Astrocyte (in vitro differentiated cells and primary cell): ENCODE data around the gene THRA. TPM values are rescaled to one million over a fixed set of nuclear protein-coding genes. Genes with fewer than 3 reads are reported as not detected.
A peak's percentile ranks its signal among the peaks of the same experiment; 100 is the strongest.

ENCODE experiments used
- DNase-seq: peaks from one replicate; pipeline ENCODE4 v3.0.0-alpha.2; 2010; ENCODE audit warnings: low read depth
- FAIRE-seq: peaks from 2 replicates; lab custom pipeline; 2011; peaks lifted over from hg19 to GRCh38; lab: Jason Lieb, UNC
- H2AFZ ChIP-seq: 2 replicates; pipeline ENCODE4 v1.6.0; 2012; ENCODE audit warnings: low read depth, low read length, inconsistent platforms
- H3K27ac ChIP-seq: 2 replicates; pipeline ENCODE4 v1.5.1; 2011; ENCODE audit warnings: low read depth, low read length, inconsistent platforms
- H3K27me3 ChIP-seq: 2 replicates; pipeline ENCODE4 v1.6.0; 2011; ENCODE audit warnings: low read length, inconsistent platforms; ENCODE audit not compliant: insufficient read depth
- H3K36me3 ChIP-seq: 2 replicates; pipeline ENCODE4 v1.5.1; 2011; ENCODE audit warnings: low read length, inconsistent platforms; ENCODE audit not compliant: insufficient read depth
- H3K4me1 ChIP-seq: 2 replicates; pipeline ENCODE4 v1.5.1; 2011; ENCODE audit warnings: low read length, inconsistent platforms; ENCODE audit not compliant: insufficient read depth
- H3K4me2 ChIP-seq: 2 replicates; pipeline ENCODE4 v1.6.0; 2012; ENCODE audit warnings: low read length, inconsistent platforms
- H3K4me3 ChIP-seq: 2 replicates; pipeline ENCODE4 v1.5.1; 2011; ENCODE audit warnings: low read depth, mild to moderate bottlenecking, low read length, inconsistent platforms; ENCODE audit not compliant: insufficient read depth
- H3K79me2 ChIP-seq: 2 replicates; pipeline ENCODE4 v1.6.0; 2012; ENCODE audit warnings: mild to moderate bottlenecking, low read length, inconsistent platforms; ENCODE audit not compliant: insufficient read depth
- H3K9ac ChIP-seq: 2 replicates; pipeline ENCODE4 v1.6.0; 2012; ENCODE audit warnings: mild to moderate bottlenecking, low read length, inconsistent platforms
- H3K9me3 ChIP-seq: 2 replicates; pipeline ENCODE4 v1.5.1; 2012; ENCODE audit warnings: low read depth, mild to moderate bottlenecking, low read length, inconsistent platforms; ENCODE audit not compliant: insufficient read depth
- H4K20me1 ChIP-seq: 2 replicates; pipeline ENCODE4 v1.6.0; 2012; ENCODE audit warnings: low read length, inconsistent platforms; ENCODE audit not compliant: insufficient read depth
- H3K27ac Mint-ChIP-seq: one replicate; pipeline ENCODE4 v1.8.0; 2021; ENCODE audit warnings: mild to moderate bottlenecking, mixed read lengths; ENCODE audit not compliant: unreplicated experiment
- H3K27me3 Mint-ChIP-seq: one replicate; pipeline ENCODE4 v1.8.0; 2021; ENCODE audit warnings: low read depth, mixed read lengths; ENCODE audit not compliant: unreplicated experiment
- H3K36me3 Mint-ChIP-seq: one replicate; pipeline ENCODE4 v1.8.0; 2021; ENCODE audit warnings: low read depth, mixed read lengths; ENCODE audit not compliant: unreplicated experiment
- H3K4me1 Mint-ChIP-seq: one replicate; pipeline ENCODE4 v1.8.0; 2021; ENCODE audit warnings: low read depth, mixed read lengths; ENCODE audit not compliant: unreplicated experiment
- H3K4me3 Mint-ChIP-seq: one replicate; pipeline ENCODE4 v1.8.0; 2021; ENCODE audit warnings: mild to moderate bottlenecking, moderate library complexity, mixed read lengths; ENCODE audit not compliant: unreplicated experiment
- H3K9me3 Mint-ChIP-seq: one replicate; pipeline ENCODE4 v1.8.0; 2021; ENCODE audit warnings: mild to moderate bottlenecking, mixed read lengths; ENCODE audit not compliant: unreplicated experiment
- EZH2 ChIP-seq: IDR thresholded peaks from 2 replicates; pipeline ENCODE4 v1.6.1; 2012; ENCODE audit warnings: mild to moderate bottlenecking, low read length, inconsistent platforms; ENCODE audit not compliant: insufficient read depth
- total RNA-seq: library from RNA; stranded (reverse); gene quantifications from 2 replicates; pipeline ENCODE4 v1.2.1, GENCODE V29; 2021
- TF ChIP-seq, protein P1 (sequence below): IDR thresholded peaks from 2 replicates; pipeline ENCODE4 v1.5.1; 2011; ENCODE audit warnings: low read depth, mild to moderate bottlenecking, inconsistent platforms, low read length, moderate library complexity; ENCODE audit not compliant: insufficient read depth

THRA gene
- total RNA-seq, 1 donor from 2014 or later, result 16.7 TPM

DNA sequence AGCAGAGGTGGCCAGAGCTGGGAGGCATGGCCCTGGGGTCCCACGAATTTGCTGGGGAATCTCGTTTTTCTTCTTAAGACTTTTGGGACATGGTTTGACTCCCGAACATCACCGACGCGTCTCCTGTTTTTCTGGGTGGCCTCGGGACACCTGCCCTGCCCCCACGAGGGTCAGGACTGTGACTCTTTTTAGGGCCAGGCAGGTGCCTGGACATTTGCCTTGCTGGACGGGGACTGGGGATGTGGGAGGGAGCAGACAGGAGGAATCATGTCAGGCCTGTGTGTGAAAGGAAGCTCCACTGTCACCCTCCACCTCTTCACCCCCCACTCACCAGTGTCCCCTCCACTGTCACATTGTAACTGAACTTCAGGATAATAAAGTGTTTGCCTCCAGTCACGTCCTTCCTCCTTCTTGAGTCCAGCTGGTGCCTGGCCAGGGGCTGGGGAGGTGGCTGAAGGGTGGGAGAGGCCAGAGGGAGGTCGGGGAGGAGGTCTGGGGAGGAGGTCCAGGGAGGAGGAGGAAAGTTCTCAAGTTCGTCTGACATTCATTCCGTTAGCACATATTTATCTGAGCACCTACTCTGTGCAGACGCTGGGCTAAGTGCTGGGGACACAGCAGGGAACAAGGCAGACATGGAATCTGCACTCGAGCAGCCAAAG is 45.2 kb upstream of the THRA start:
- H3K36me3 Mint-ChIP-seq, result peaks cover 13% of the 10 kb centered on the region
- Histone ChIP-seq H3K4me3 (no peak overlapping the region), H3K4me1 (peaks cover 40% of the 10 kb centered on the region), H3K27me3 (no peaks in the 10 kb centered on the region), H3K27ac (no peak overlapping the region), H3K9ac (no peak overlapping the region), H4K20me1 (peaks cover 4% of the 10 kb centered on the region), H3K79me2 (no peaks in the 10 kb centered on the region), H3K4me2 (peak overlapping the region; percentile 61), H2AFZ (no peak overlapping the region), H3K9me3 (no peaks in the 10 kb centered on the region), H3K36me3 (peaks cover 7% of the 10 kb centered on the region)
- DNase-seq (no peak), FAIRE-seq (no peak)
- H3K27ac Mint-ChIP-seq, result no peak overlapping the region
- no peaks in the 10 kb centered on the region for H3K27me3 Mint-ChIP-seq
- TF ChIP-seq, protein P1, sequence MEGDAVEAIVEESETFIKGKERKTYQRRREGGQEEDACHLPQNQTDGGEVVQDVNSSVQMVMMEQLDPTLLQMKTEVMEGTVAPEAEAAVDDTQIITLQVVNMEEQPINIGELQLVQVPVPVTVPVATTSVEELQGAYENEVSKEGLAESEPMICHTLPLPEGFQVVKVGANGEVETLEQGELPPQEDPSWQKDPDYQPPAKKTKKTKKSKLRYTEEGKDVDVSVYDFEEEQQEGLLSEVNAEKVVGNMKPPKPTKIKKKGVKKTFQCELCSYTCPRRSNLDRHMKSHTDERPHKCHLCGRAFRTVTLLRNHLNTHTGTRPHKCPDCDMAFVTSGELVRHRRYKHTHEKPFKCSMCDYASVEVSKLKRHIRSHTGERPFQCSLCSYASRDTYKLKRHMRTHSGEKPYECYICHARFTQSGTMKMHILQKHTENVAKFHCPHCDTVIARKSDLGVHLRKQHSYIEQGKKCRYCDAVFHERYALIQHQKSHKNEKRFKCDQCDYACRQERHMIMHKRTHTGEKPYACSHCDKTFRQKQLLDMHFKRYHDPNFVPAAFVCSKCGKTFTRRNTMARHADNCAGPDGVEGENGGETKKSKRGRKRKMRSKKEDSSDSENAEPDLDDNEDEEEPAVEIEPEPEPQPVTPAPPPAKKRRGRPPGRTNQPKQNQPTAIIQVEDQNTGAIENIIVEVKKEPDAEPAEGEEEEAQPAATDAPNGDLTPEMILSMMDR, result no peak
- TF ChIP-seq EZH2, result no peak
- no peak overlapping the region for H3K4me3 Mint-ChIP-seq
- H3K9me3 Mint-ChIP-seq, result no peaks in the 10 kb centered on the region
- H3K4me1 Mint-ChIP-seq, result peaks cover 13% of the 10 kb centered on the region

DNA sequence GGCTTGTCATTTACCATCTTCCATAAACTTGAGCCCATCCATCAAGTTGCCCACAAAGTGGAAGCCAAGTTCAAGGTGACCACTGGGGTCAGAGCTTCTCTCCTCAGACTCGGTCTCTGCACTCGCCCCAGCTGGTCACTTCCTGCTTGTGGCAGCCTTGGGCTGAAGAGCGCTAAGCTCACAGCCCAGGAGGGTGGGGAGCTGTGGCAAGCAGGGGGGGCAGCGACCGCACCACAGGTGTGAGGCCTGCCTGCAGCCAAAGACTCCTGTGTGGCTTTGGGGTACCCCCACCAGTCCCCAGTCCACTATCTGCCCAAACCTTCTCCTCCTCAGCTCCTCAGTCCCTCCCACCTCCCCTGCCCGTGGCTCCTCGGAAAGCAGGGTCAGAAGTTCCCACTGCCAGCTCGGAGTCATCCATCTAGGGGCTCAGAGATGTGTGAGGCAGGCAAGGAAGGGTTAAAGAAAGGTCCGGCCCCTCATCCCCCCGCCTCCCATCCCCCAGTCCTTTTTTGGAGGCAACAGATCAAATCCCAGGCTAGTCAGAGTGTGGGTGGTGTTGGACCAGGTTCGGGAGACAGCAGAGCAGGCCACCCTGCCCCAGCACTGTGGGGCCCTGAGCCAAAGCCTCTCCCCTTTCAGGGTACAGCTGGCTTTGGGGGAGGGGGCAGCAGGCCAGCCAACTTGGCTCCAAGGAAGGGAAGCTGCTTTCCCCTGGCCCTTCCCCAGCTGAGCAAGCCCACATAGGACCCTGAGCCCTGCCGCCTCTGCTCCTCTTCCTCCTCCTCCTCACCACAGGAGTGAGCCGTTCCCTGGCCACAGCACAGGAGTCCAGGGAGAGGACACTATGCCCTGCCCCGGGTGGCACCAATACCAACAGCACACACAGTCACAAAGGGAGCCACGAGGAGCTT is 44.3 kb upstream of the THRA start:
- Mint-ChIP-seq H3K27me3 (no peaks in the 10 kb centered on the region), H3K9me3 (no peaks in the 10 kb centered on the region), H3K36me3 (peaks cover 13% of the 10 kb centered on the region), H3K4me3 (no peak overlapping the region), H3K4me1 (peaks cover 13% of the 10 kb centered on the region), H3K27ac (no peak overlapping the region)
- no peak for DNase-seq
- FAIRE-seq, result no peak
- H3K4me1 ChIP-seq, result peaks cover 45% of the 10 kb centered on the region
- H3K27ac ChIP-seq, result peak overlapping the region; percentile 56
- no peak overlapping the region for H3K4me3 ChIP-seq
- no peaks in the 10 kb centered on the region for H3K79me2 ChIP-seq
- H2AFZ ChIP-seq, result no peak overlapping the region
- H3K36me3 ChIP-seq, result peaks cover 7% of the 10 kb centered on the region
- TF ChIP-seq, protein P1, result no peak
- TF ChIP-seq EZH2, result no peak
- H4K20me1 ChIP-seq, result peaks cover 4% of the 10 kb centered on the region
- H3K4me2 ChIP-seq, result peak overlapping the region; percentile 61
- H3K9me3 ChIP-seq, result no peaks in the 10 kb centered on the region
- H3K27me3 ChIP-seq, result no peaks in the 10 kb centered on the region
- H3K9ac ChIP-seq, result peak overlapping the region; percentile 39
